ENCODE measurements around the gene FLNB.

GRCh38 chr3:58028902-58029301 lies 20.7 kb downstream of the FLNB start:
- TF ChIP-seq ZNF112 (tag by site-specific recombination; IDR thresholded peaks at IDR 0.05) (no peak), ZBTB6 (tag by site-specific recombination; IDR thresholded peaks at IDR 0.05) (no peak), HIC1 (tag by site-specific recombination; IDR thresholded peaks at IDR 0.05) (no peak), CTCF (tag by site-specific recombination; IDR thresholded peaks at IDR 0.05) (no peak), ZNF792 (tag by site-specific recombination; IDR thresholded peaks at IDR 0.05) (no peak), ZNF248 (tag by site-specific recombination; IDR thresholded peaks at IDR 0.05) (no peak), ZBTB49 (tag by site-specific recombination; IDR thresholded peaks at IDR 0.05; ENCODE audit: low read depth) (no peak), KLF16 (tag by site-specific recombination; IDR thresholded peaks at IDR 0.05) (no peak), ZNF211 (tag by site-specific recombination; IDR thresholded peaks at IDR 0.05; ENCODE audit: low read depth) (no peak), ZNF596 (tag by site-specific recombination; IDR thresholded peaks at IDR 0.05) (no peak), YY1 (tag by site-specific recombination; IDR thresholded peaks at IDR 0.05) (no peak), ZNF549 (tag by site-specific recombination; IDR thresholded peaks at IDR 0.05) (no peak), ELK4 (IDR thresholded peaks at IDR 0.05; ENCODE audit: borderline replicate concordance, low read depth, low read length) (no peak)

All from HEK293 (cell line).